ENCODE measurements around the gene FERMT1.
"Not testable (repeated sequence)": the region's sequence is repeated elsewhere in the genome, so short reads cannot be mapped to it uniquely, and the experiment has no call there.

FERMT1 gene

GRCh38 chr20:6114696-6115095, 8.1 kb downstream of the FERMT1 start:
- TF ChIP-seq CSRNP3 (CRISPR knock-in tag; IDR thresholded peaks at IDR 0.05) (no peak), ZNF8 (CRISPR knock-in tag; IDR thresholded peaks at IDR 0.05) (no peak), SNAI2 (CRISPR knock-in tag; IDR thresholded peaks at IDR 0.05) (no peak), TCF4 (CRISPR knock-in tag; IDR thresholded peaks at IDR 0.05; ENCODE audit: borderline replicate concordance) (no peak), ISL1 (CRISPR knock-in tag; IDR thresholded peaks at IDR 0.05) (no peak), ARNTL (CRISPR knock-in tag; IDR thresholded peaks at IDR 0.05; ENCODE audit: borderline replicate concordance, low read depth) (no peak), TOX (CRISPR knock-in tag; IDR thresholded peaks at IDR 0.05; ENCODE audit: borderline replicate concordance) (no peak), ZC3H10 (CRISPR knock-in tag; IDR thresholded peaks at IDR 0.05) (no peak), ZFP3 (CRISPR knock-in tag; IDR thresholded peaks at IDR 0.05) (no peak), BACH2 (CRISPR knock-in tag; IDR thresholded peaks at IDR 0.05; ENCODE audit: borderline replicate concordance) (no peak), ESRRG (CRISPR knock-in tag; IDR thresholded peaks at IDR 0.05) (no peak), GLIS3 (CRISPR knock-in tag; IDR thresholded peaks at IDR 0.05) (no peak), ZNF565 (CRISPR knock-in tag; conservative IDR thresholded peaks at IDR 0.05; ENCODE audit: low read depth) (no peak), PPARA (CRISPR knock-in tag; IDR thresholded peaks at IDR 0.05; ENCODE audit: borderline replicate concordance) (no peak), POU6F1 (CRISPR knock-in tag; IDR thresholded peaks at IDR 0.05; ENCODE audit: borderline replicate concordance, low read depth) (no peak)
- TF ChIP-seq, protein P1, sequence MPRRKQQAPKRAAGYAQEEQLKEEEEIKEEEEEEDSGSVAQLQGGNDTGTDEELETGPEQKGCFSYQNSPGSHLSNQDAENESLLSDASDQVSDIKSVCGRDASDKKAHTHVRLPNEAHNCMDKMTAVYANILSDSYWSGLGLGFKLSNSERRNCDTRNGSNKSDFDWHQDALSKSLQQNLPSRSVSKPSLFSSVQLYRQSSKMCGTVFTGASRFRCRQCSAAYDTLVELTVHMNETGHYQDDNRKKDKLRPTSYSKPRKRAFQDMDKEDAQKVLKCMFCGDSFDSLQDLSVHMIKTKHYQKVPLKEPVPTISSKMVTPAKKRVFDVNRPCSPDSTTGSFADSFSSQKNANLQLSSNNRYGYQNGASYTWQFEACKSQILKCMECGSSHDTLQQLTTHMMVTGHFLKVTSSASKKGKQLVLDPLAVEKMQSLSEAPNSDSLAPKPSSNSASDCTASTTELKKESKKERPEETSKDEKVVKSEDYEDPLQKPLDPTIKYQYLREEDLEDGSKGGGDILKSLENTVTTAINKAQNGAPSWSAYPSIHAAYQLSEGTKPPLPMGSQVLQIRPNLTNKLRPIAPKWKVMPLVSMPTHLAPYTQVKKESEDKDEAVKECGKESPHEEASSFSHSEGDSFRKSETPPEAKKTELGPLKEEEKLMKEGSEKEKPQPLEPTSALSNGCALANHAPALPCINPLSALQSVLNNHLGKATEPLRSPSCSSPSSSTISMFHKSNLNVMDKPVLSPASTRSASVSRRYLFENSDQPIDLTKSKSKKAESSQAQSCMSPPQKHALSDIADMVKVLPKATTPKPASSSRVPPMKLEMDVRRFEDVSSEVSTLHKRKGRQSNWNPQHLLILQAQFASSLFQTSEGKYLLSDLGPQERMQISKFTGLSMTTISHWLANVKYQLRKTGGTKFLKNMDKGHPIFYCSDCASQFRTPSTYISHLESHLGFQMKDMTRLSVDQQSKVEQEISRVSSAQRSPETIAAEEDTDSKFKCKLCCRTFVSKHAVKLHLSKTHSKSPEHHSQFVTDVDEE (CRISPR knock-in tag; IDR thresholded peaks at IDR 0.05), result no peak
- TF ChIP-seq, protein P2, sequence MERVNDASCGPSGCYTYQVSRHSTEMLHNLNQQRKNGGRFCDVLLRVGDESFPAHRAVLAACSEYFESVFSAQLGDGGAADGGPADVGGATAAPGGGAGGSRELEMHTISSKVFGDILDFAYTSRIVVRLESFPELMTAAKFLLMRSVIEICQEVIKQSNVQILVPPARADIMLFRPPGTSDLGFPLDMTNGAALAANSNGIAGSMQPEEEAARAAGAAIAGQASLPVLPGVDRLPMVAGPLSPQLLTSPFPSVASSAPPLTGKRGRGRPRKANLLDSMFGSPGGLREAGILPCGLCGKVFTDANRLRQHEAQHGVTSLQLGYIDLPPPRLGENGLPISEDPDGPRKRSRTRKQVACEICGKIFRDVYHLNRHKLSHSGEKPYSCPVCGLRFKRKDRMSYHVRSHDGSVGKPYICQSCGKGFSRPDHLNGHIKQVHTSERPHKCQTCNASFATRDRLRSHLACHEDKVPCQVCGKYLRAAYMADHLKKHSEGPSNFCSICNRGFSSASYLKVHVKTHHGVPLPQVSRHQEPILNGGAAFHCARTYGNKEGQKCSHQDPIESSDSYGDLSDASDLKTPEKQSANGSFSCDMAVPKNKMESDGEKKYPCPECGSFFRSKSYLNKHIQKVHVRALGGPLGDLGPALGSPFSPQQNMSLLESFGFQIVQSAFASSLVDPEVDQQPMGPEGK (CRISPR knock-in tag; IDR thresholded peaks at IDR 0.05; ENCODE audit: borderline replicate concordance), result no peak
- no peak for ATAC-seq

- no peak for ATAC-seq
- TF ChIP-seq OSR1 (CRISPR knock-in tag; IDR thresholded peaks at IDR 0.05) (no peak), ZNF565 (CRISPR knock-in tag; conservative IDR thresholded peaks at IDR 0.05; ENCODE audit: low read depth) (no peak), RARB (CRISPR knock-in tag; IDR thresholded peaks at IDR 0.05) (no peak), PPARA (CRISPR knock-in tag; IDR thresholded peaks at IDR 0.05; ENCODE audit: borderline replicate concordance) (no peak), ARNTL (CRISPR knock-in tag; IDR thresholded peaks at IDR 0.05; ENCODE audit: borderline replicate concordance, low read depth) (no peak)
- TF ChIP-seq, protein P1 (CRISPR knock-in tag; IDR thresholded peaks at IDR 0.05), result no peak
- TF ChIP-seq, protein P3, sequence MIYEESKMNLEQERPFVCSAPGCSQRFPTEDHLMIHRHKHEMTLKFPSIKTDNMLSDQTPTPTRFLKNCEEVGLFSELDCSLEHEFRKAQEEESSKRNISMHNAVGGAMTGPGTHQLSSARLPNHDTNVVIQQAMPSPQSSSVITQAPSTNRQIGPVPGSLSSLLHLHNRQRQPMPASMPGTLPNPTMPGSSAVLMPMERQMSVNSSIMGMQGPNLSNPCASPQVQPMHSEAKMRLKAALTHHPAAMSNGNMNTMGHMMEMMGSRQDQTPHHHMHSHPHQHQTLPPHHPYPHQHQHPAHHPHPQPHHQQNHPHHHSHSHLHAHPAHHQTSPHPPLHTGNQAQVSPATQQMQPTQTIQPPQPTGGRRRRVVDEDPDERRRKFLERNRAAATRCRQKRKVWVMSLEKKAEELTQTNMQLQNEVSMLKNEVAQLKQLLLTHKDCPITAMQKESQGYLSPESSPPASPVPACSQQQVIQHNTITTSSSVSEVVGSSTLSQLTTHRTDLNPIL (CRISPR knock-in tag; IDR thresholded peaks at IDR 0.05; ENCODE audit: low read depth), result no peak
Observed at GRCh38 chr20:6113951-6114350, 8.9 kb downstream of the FERMT1 start.

DNA sequence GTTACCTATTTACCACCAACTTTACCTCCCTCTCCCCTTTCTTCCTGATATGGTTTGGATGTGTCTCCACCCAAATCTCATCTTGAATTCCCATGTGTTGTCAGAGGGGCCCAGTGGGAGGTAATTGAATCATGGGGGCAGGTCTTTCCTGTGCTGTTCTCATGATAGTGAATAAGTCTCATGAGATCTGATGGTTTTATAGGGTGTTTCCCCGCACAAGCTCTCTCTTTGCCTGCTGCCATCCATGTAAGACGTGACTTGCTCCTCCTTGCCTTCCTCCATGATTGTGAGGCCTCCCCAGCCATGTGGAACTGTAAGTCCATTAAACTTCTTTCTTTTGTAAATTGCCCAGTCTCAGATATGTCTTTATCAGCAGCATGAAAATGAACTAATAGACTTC, 9.9 kb downstream of the FERMT1 start:
- not testable (repeated sequence) for ATAC-seq

Data from SK-N-SH treated with all-trans-retinoic acid at 6 μM for 48 hours (cell line).